Adipocyte (in vitro differentiated cells): ENCODE measurements around the gene ZNF143.
A peak's percentile ranks its signal among the peaks of the same experiment; 100 is the strongest.
"Not testable (repeated sequence)": the region's sequence is repeated elsewhere in the genome, so short reads cannot be mapped to it uniquely, and the experiment has no call there.

Source experiments
- DNase-seq: peaks from one replicate; pipeline ENCODE4 v3.0.0-alpha.2; 2015; ENCODE audit warnings: low read depth
- H3K27me3 ChIP-seq: replicated peaks from 2 replicates; pipeline ENCODE4 v1.7.0; 2013; ENCODE audit warnings: mild to moderate bottlenecking, low read length, moderate library complexity; ENCODE audit not compliant: control insufficient read depth, insufficient read depth
- H3K36me3 ChIP-seq: 2 replicates; pipeline ENCODE4 v1.7.0; 2013; ENCODE audit warnings: low read length, mild to moderate bottlenecking, moderate library complexity; ENCODE audit not compliant: control insufficient read depth, insufficient read depth, severe bottlenecking
- H3K4me1 ChIP-seq: 2 replicates; pipeline ENCODE4 v1.7.0; 2013; ENCODE audit warnings: mild to moderate bottlenecking, low read length, moderate library complexity; ENCODE audit not compliant: control insufficient read depth, insufficient read depth
- H3K4me3 ChIP-seq: 2 replicates; pipeline ENCODE4 v1.7.0; 2013; ENCODE audit warnings: mild to moderate bottlenecking, low read length, moderate library complexity
- H3K9ac ChIP-seq: 2 replicates; pipeline ENCODE4 v1.7.0; 2013; ENCODE audit warnings: mild to moderate bottlenecking, low read length, moderate library complexity
- H3K9me3 ChIP-seq: 2 replicates; pipeline ENCODE4 v1.7.0; 2013; ENCODE audit warnings: mild to moderate bottlenecking, low read length, moderate library complexity; ENCODE audit not compliant: control insufficient read depth

ZNF143 gene

GRCh38 chr11:9506489-9507276 is 45.9 kb downstream of the ZNF143 start:
- H3K9ac ChIP-seq = no peak overlapping the region
- H3K9me3 ChIP-seq = no peaks in the 10 kb centered on the region
- peak; percentile 94 for DNase-seq
- H3K27me3 ChIP-seq = no peaks in the 10 kb centered on the region
- peaks cover 3% of the 10 kb centered on the region for H3K4me1 ChIP-seq
- H3K4me3 ChIP-seq = no peak overlapping the region
- peaks cover 11% of the 10 kb centered on the region for H3K36me3 ChIP-seq

GRCh38 chr11:9507277-9507580 is 46.4 kb downstream of the ZNF143 start:
- no peak for DNase-seq
- Histone ChIP-seq H3K4me1 (peaks cover 3% of the 10 kb centered on the region), H3K4me3 (no peak overlapping the region), H3K27me3 (no peaks in the 10 kb centered on the region), H3K36me3 (peaks cover 12% of the 10 kb centered on the region), H3K9me3 (no peaks in the 10 kb centered on the region), H3K9ac (no peak overlapping the region)

- peaks cover 30% of the 10 kb centered on the region for H3K36me3 ChIP-seq
- no peaks in the 10 kb centered on the region for H3K27me3 ChIP-seq
- no peak overlapping the region for H3K9ac ChIP-seq
- peaks cover 3% of the 10 kb centered on the region for H3K4me1 ChIP-seq
- DNase-seq = no peak
- no peak overlapping the region for H3K4me3 ChIP-seq
- H3K9me3 ChIP-seq = no peaks in the 10 kb centered on the region
Observed at GRCh38 chr11:9509041-9509440, 48.2 kb downstream of the ZNF143 start.

- H3K9me3 ChIP-seq = no peaks in the 10 kb centered on the region
- no peak for DNase-seq
- H3K36me3 ChIP-seq = peaks cover 49% of the 10 kb centered on the region
- no peak overlapping the region for H3K4me3 ChIP-seq
- H3K4me1 ChIP-seq = no peaks in the 10 kb centered on the region
- no peak overlapping the region for H3K9ac ChIP-seq
- no peaks in the 10 kb centered on the region for H3K27me3 ChIP-seq
Observed at GRCh38 chr11:9512370-9513019, 51.7 kb downstream of the ZNF143 start.

GRCh38 chr11:9514576-9514975 is 53.8 kb downstream of the ZNF143 start:
- DNase-seq, H3K9me3 ChIP-seq, H3K9ac ChIP-seq, H3K4me1 ChIP-seq, H3K27me3 ChIP-seq, H3K4me3 ChIP-seq: not testable (repeated sequence)
- peaks cover 39% of the 10 kb centered on the region for H3K36me3 ChIP-seq

- Histone ChIP-seq H3K4me3 (no peak overlapping the region), H3K9me3 (no peaks in the 10 kb centered on the region), H3K9ac (no peak overlapping the region), H3K36me3 (peaks cover 42% of the 10 kb centered on the region), H3K27me3 (no peaks in the 10 kb centered on the region), H3K4me1 (peaks cover 3% of the 10 kb centered on the region)
- DNase-seq = no peak
Observed at GRCh38 chr11:9516113-9516512, 55.3 kb downstream of the ZNF143 start.

GRCh38 chr11:9518835-9519410 is 58.1 kb downstream of the ZNF143 start:
- no peaks in the 10 kb centered on the region for H3K27me3 ChIP-seq
- no peaks in the 10 kb centered on the region for H3K9me3 ChIP-seq
- no peak for DNase-seq
- H3K4me1 ChIP-seq = peaks cover 4% of the 10 kb centered on the region
- H3K4me3 ChIP-seq = no peak overlapping the region
- peaks cover 25% of the 10 kb centered on the region for H3K36me3 ChIP-seq
- no peak overlapping the region for H3K9ac ChIP-seq

- H3K36me3 ChIP-seq = peaks cover 13% of the 10 kb centered on the region
- DNase-seq = no peak
- no peak overlapping the region for H3K4me3 ChIP-seq
- H3K4me1 ChIP-seq = peaks cover 25% of the 10 kb centered on the region
- H3K9ac ChIP-seq = no peak overlapping the region
- no peaks in the 10 kb centered on the region for H3K27me3 ChIP-seq
- no peaks in the 10 kb centered on the region for H3K9me3 ChIP-seq
Observed at GRCh38 chr11:9524001-9524400, 63.2 kb downstream of the ZNF143 start.

- DNase-seq = no peak
- Histone ChIP-seq H3K9me3 (no peaks in the 10 kb centered on the region), H3K4me3 (no peak overlapping the region), H3K27me3 (no peaks in the 10 kb centered on the region), H3K36me3 (peaks cover 13% of the 10 kb centered on the region), H3K4me1 (peaks cover 36% of the 10 kb centered on the region), H3K9ac (no peak overlapping the region)
Observed at GRCh38 chr11:9525116-9525515, 64.3 kb downstream of the ZNF143 start.

GRCh38 chr11:9527481-9528135 is 66.8 kb downstream of the ZNF143 start:
- H3K4me1 ChIP-seq = peaks cover 32% of the 10 kb centered on the region
- DNase-seq = peak; percentile 58
- H3K27me3 ChIP-seq = no peaks in the 10 kb centered on the region
- H3K9ac ChIP-seq = peak overlapping the region; percentile 40
- peaks cover 9% of the 10 kb centered on the region for H3K36me3 ChIP-seq
- no peaks in the 10 kb centered on the region for H3K9me3 ChIP-seq
- H3K4me3 ChIP-seq = no peak overlapping the region

- Histone ChIP-seq H3K36me3 (peaks cover 9% of the 10 kb centered on the region), H3K4me1 (peaks cover 32% of the 10 kb centered on the region), H3K9me3 (no peaks in the 10 kb centered on the region), H3K9ac (peak overlapping the region; percentile 40), H3K4me3 (no peak overlapping the region), H3K27me3 (no peaks in the 10 kb centered on the region)
- DNase-seq = no peak
Observed at GRCh38 chr11:9528136-9528501, 67.3 kb downstream of the ZNF143 start.
